HEK293 (cell line): ENCODE measurements around the gene FOXO1.

Experiments
- CTCF ChIA-PET: fragments of 350-600 bp; formaldehyde crosslinking; extraction: SDS; loops from one replicate; lab custom pipeline; 2021; ENCODE audit warnings: antibody characterized with exemption; lab: Yijun Ruan, JAX
- POLR2A ChIA-PET: fragments of 300-600 bp; formaldehyde crosslinking; extraction: SDS; loops from one replicate; lab custom pipeline; 2020; ENCODE audit warnings: antibody characterized with exemption, inconsistent platforms; lab: Yijun Ruan, JAX
- H3K27ac ChIP-seq: fragments of 200-500 bp; sonication (Bioruptor generic); 2 replicates; pipeline ENCODE4 v1.5.1; 2014; ENCODE audit warnings: low read depth, low read length, control low read depth, inconsistent platforms; ENCODE audit errors: extremely low read depth
- H3K36me3 ChIP-seq, 2 experiments: fragments of 200-500 bp in 1 of 2; sonication (Bioruptor generic) in 1 of 2; 1 replicate in 1 of 2; 2 replicates in 1 of 2; pipeline ENCODE4 v1.5.1; 2014 to 2017; ENCODE audit warnings: inconsistent platforms in 2 of 2, low read length in 2 of 2; ENCODE audit not compliant: control insufficient read depth in 2 of 2, insufficient read depth in 1 of 2
- H3K4me1 ChIP-seq: fragments of 200-500 bp; sonication (Bioruptor generic); 2 replicates; pipeline ENCODE4 v1.5.1; 2014; ENCODE audit warnings: mild to moderate bottlenecking, low read length, inconsistent platforms; ENCODE audit not compliant: control insufficient read depth, insufficient read depth
- H3K4me3 ChIP-seq: 2 replicates; pipeline ENCODE4 v1.5.1; 2011; ENCODE audit warnings: low read depth, mild to moderate bottlenecking, control low read depth, low read length, moderate library complexity
- H3K9me3 ChIP-seq: fragments of 200-500 bp; sonication (Bioruptor generic); 2 replicates; pipeline ENCODE4 v1.5.1; 2014; ENCODE audit warnings: low read depth, low read length, inconsistent platforms; ENCODE audit not compliant: control insufficient read depth, insufficient read depth
- EGR2 ChIP-seq: fragments of 450-650 bp; formaldehyde crosslinking; IDR thresholded peaks from 2 replicates; pipeline ENCODE4 v1.5.1; 2016; ENCODE audit warnings: low read depth, missing biosample characterization, missing genetic modification characterization
- HOXD13 ChIP-seq: sonication (generic); formaldehyde crosslinking; IDR thresholded peaks from 2 replicates; pipeline ENCODE4 v1.8.0; 2022; ENCODE audit warnings: missing genetic modification reagents, borderline replicate concordance
- IKZF3 ChIP-seq: fragments of 450-650 bp; IDR thresholded peaks from 2 replicates; pipeline ENCODE4 v1.5.0; 2018; ENCODE audit warnings: missing biosample characterization, mild to moderate bottlenecking, missing genetic modification characterization, moderate library complexity
- KLF17 ChIP-seq: fragments of 450-650 bp; formaldehyde crosslinking; IDR thresholded peaks from 2 replicates; pipeline ENCODE4 v1.5.1; 2016; ENCODE audit warnings: missing biosample characterization, missing genetic modification characterization
- PATZ1 ChIP-seq: fragments of 450-650 bp; formaldehyde crosslinking; IDR thresholded peaks from 2 replicates; pipeline ENCODE4 v1.5.1; 2016; ENCODE audit warnings: missing biosample characterization, missing genetic modification characterization
- SCRT1 ChIP-seq: fragments of 450-650 bp; formaldehyde crosslinking; IDR thresholded peaks from 2 replicates; pipeline ENCODE4 v1.5.1; 2016; ENCODE audit warnings: missing biosample characterization, missing genetic modification characterization, borderline replicate concordance
- ZNF140 ChIP-seq: fragments of 450-650 bp; formaldehyde crosslinking; IDR thresholded peaks from 2 replicates; pipeline ENCODE4 v1.5.1; 2016; ENCODE audit warnings: missing biosample characterization, missing genetic modification characterization
- ZNF202 ChIP-seq: fragments of 450-650 bp; formaldehyde crosslinking; IDR thresholded peaks from 2 replicates; pipeline ENCODE4 v1.5.1; 2016; ENCODE audit warnings: missing biosample characterization, missing genetic modification characterization, borderline replicate concordance
- ZNF211 ChIP-seq: fragments of 450-650 bp; formaldehyde crosslinking; IDR thresholded peaks from 2 replicates; pipeline ENCODE4 v1.5.1; 2016; ENCODE audit warnings: low read depth, missing biosample characterization, missing genetic modification characterization
- ZNF214 ChIP-seq: fragments of 450-650 bp; formaldehyde crosslinking; IDR thresholded peaks from 2 replicates; pipeline ENCODE4 v1.5.1; 2017; ENCODE audit warnings: missing biosample characterization, mild to moderate bottlenecking, missing genetic modification characterization, borderline replicate concordance
- ZNF266 ChIP-seq: fragments of 450-650 bp; formaldehyde crosslinking; IDR thresholded peaks from 2 replicates; pipeline ENCODE4 v1.5.1; 2016; ENCODE audit warnings: missing biosample characterization, missing genetic modification characterization, low read depth
- ZNF394 ChIP-seq: fragments of 450-650 bp; formaldehyde crosslinking; IDR thresholded peaks from 2 replicates; pipeline ENCODE4 v1.5.1; 2016; ENCODE audit warnings: missing biosample characterization, missing genetic modification characterization, mild to moderate bottlenecking, moderate library complexity, borderline replicate concordance
- ZNF530 ChIP-seq: fragments of 450-650 bp; formaldehyde crosslinking; IDR thresholded peaks from 2 replicates; pipeline ENCODE4 v1.5.1; 2016; ENCODE audit warnings: low read depth, missing biosample characterization, missing genetic modification characterization
- ZNF558 ChIP-seq: fragments of 450-650 bp; formaldehyde crosslinking; IDR thresholded peaks from 2 replicates; pipeline ENCODE4 v1.5.1; 2016; ENCODE audit warnings: missing biosample characterization, missing genetic modification characterization
- ZNF561 ChIP-seq: fragments of 450-650 bp; IDR thresholded peaks from 2 replicates; pipeline ENCODE4 v1.5.1; 2018; ENCODE audit warnings: missing biosample characterization, missing genetic modification characterization, borderline replicate concordance
- ZNF629 ChIP-seq: fragments of 450-650 bp; formaldehyde crosslinking; IDR thresholded peaks from 2 replicates; pipeline ENCODE4 v1.5.1; 2017; ENCODE audit warnings: missing biosample characterization, missing genetic modification characterization
- ZNF701 ChIP-seq: fragments of 450-650 bp; formaldehyde crosslinking; IDR thresholded peaks from 2 replicates; pipeline ENCODE4 v1.5.1; 2016; ENCODE audit warnings: missing biosample characterization, missing genetic modification characterization
- ZNF785 ChIP-seq: fragments of 450-650 bp; formaldehyde crosslinking; IDR thresholded peaks from 2 replicates; pipeline ENCODE4 v1.5.1; 2016; ENCODE audit warnings: missing biosample characterization, missing genetic modification characterization
- ZNF843 ChIP-seq: fragments of 450-650 bp; formaldehyde crosslinking; IDR thresholded peaks from 2 replicates; pipeline ENCODE4 v1.5.1; 2016; ENCODE audit warnings: missing biosample characterization, missing genetic modification characterization
- ZSCAN23 ChIP-seq: fragments of 450-650 bp; formaldehyde crosslinking; IDR thresholded peaks from 2 replicates; pipeline ENCODE4 v1.5.1; 2016; ENCODE audit warnings: missing biosample characterization, missing genetic modification characterization
- TF ChIP-seq, protein P1 (sequence below): fragments of 450-650 bp; formaldehyde crosslinking; IDR thresholded peaks from 2 replicates; pipeline ENCODE4 v1.5.1; 2016; ENCODE audit warnings: missing biosample characterization, missing genetic modification characterization
- TF ChIP-seq, protein P2 (sequence below): fragments of 450-650 bp; formaldehyde crosslinking; conservative IDR thresholded peaks from 2 replicates; pipeline ENCODE4 v1.5.1; 2016; ENCODE audit warnings: low read depth, missing biosample characterization, missing genetic modification characterization
- TF ChIP-seq, protein P3 (sequence below): fragments of 450-650 bp; formaldehyde crosslinking; IDR thresholded peaks from 2 replicates; pipeline ENCODE4 v1.5.1; 2016; ENCODE audit warnings: missing biosample characterization, missing genetic modification characterization

Gene FOXO1

GRCh38 chr13:40600149-40600751 lies 66.2 kb downstream of the FOXO1 start (continued):
- TF ChIP-seq, protein P1, sequence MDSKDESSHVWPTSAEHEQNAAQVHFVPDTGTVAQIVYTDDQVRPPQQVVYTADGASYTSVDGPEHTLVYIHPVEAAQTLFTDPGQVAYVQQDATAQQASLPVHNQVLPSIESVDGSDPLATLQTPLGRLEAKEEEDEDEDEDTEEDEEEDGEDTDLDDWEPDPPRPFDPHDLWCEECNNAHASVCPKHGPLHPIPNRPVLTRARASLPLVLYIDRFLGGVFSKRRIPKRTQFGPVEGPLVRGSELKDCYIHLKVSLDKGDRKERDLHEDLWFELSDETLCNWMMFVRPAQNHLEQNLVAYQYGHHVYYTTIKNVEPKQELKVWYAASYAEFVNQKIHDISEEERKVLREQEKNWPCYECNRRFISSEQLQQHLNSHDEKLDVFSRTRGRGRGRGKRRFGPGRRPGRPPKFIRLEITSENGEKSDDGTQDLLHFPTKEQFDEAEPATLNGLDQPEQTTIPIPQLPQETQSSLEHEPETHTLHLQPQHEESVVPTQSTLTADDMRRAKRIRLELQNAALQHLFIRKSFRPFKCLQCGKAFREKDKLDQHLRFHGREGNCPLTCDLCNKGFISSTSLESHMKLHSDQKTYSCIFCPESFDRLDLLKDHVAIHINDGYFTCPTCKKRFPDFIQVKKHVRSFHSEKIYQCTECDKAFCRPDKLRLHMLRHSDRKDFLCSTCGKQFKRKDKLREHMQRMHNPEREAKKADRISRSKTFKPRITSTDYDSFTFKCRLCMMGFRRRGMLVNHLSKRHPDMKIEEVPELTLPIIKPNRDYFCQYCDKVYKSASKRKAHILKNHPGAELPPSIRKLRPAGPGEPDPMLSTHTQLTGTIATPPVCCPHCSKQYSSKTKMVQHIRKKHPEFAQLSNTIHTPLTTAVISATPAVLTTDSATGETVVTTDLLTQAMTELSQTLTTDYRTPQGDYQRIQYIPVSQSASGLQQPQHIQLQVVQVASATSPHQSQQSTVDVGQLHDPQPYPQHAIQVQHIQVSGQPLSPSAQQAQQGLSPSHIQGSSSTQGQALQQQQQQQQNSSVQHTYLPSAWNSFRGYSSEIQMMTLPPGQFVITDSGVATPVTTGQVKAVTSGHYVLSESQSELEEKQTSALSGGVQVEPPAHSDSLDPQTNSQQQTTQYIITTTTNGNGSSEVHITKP (tag by site-specific recombination), result no peak
- no peak for TF ChIP-seq ZNF214 (tag by site-specific recombination)
- no peak for TF ChIP-seq ZNF202 (tag by site-specific recombination)
- no peak for TF ChIP-seq IKZF3 (tag by site-specific recombination)

DNA sequence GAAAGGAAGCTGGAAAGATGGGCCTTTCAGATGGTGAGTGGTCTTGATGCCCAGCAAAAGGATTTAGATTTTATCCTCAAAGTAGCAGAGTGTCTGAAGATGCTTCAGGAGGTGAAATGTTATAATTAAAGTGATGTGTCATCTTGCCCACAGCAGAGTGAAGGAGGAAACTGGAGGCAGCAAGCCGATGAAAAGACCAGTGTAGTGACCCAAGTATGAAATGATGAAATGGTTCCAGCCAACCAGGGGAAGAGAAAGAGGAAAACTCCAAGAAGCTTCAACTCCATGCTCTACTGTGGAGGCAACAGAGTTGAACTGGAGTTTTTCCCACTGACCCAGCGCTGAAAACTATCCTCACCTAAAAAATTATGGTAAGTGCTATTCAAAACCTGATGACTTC lies 66.7 kb downstream of the FOXO1 start:
- POLR2A ChIA-PET, result no interaction called here
- Histone ChIP-seq H3K4me1 (peaks cover 8% of the 10 kb centered on the region; the same call in 1 of the 2 replicates), H3K27ac (no peak overlapping the region), H3K36me3 (no peaks in the 10 kb centered on the region), H3K4me3 (no peak overlapping the region), H3K9me3 (no peaks in the 10 kb centered on the region)
- no peak for TF ChIP-seq HOXD13
- TF ChIP-seq ZSCAN23 (tag by site-specific recombination), result no peak
- no peak for TF ChIP-seq SCRT1 (tag by site-specific recombination)
- no peak for TF ChIP-seq ZNF558 (tag by site-specific recombination)
- TF ChIP-seq EGR2, result no peak
- no peak for TF ChIP-seq ZNF530 (tag by site-specific recombination)
- TF ChIP-seq, protein P2, sequence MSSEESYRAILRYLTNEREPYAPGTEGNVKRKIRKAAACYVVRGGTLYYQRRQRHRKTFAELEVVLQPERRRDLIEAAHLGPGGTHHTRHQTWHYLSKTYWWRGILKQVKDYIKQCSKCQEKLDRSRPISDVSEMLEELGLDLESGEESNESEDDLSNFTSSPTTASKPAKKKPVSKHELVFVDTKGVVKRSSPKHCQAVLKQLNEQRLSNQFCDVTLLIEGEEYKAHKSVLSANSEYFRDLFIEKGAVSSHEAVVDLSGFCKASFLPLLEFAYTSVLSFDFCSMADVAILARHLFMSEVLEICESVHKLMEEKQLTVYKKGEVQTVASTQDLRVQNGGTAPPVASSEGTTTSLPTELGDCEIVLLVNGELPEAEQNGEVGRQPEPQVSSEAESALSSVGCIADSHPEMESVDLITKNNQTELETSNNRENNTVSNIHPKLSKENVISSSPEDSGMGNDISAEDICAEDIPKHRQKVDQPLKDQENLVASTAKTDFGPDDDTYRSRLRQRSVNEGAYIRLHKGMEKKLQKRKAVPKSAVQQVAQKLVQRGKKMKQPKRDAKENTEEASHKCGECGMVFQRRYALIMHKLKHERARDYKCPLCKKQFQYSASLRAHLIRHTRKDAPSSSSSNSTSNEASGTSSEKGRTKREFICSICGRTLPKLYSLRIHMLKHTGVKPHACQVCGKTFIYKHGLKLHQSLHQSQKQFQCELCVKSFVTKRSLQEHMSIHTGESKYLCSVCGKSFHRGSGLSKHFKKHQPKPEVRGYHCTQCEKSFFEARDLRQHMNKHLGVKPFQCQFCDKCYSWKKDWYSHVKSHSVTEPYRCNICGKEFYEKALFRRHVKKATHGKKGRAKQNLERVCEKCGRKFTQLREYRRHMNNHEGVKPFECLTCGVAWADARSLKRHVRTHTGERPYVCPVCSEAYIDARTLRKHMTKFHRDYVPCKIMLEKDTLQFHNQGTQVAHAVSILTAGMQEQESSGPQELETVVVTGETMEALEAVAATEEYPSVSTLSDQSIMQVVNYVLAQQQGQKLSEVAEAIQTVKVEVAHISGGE (tag by site-specific recombination), result no peak
- no peak for TF ChIP-seq ZNF785 (tag by site-specific recombination)
- no peak for TF ChIP-seq ZNF394
- no peak for TF ChIP-seq PATZ1
- TF ChIP-seq ZNF843 (tag by site-specific recombination), result no peak
- TF ChIP-seq ZNF266 (tag by site-specific recombination), result no peak
- TF ChIP-seq, protein P3, sequence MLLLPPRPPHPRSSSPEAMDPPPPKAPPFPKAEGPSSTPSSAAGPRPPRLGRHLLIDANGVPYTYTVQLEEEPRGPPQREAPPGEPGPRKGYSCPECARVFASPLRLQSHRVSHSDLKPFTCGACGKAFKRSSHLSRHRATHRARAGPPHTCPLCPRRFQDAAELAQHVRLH (tag by site-specific recombination), result no peak
- no peak for TF ChIP-seq ZNF140 (tag by site-specific recombination)
- TF ChIP-seq ZNF629, result no peak
- TF ChIP-seq ZNF211 (tag by site-specific recombination), result no peak
- TF ChIP-seq KLF17 (tag by site-specific recombination), result no peak
- no peak for TF ChIP-seq ZNF561 (tag by site-specific recombination)
- TF ChIP-seq ZNF701 (tag by site-specific recombination), result no peak
- CTCF ChIA-PET, result no interaction called here
